GM21381 (cell line): ENCODE measurements around the gene GLB1L.
A peak's percentile ranks its signal among the peaks of the same experiment; 100 is the strongest.
"Not testable (repeated sequence)": the region's sequence is repeated elsewhere in the genome, so short reads cannot be mapped to it uniquely, and the experiment has no call there.

ENCODE experiments used
- ATAC-seq: cut with Tn5 transposase; IDR thresholded peaks from one replicate; pipeline ENCODE4 v1.9.1; 2021; ENCODE audit warnings: mild to moderate bottlenecking, moderate library complexity; ENCODE audit not compliant: unreplicated experiment

Gene GLB1L

GRCh38 chr2:219245148-219245898 lies at the start of gene GLB1L, which contains the start of gene STK16:
Gene GLB1L (minus strand): TSS chr2:219245444. CDS start chr2:219243573, 1,871 bp downstream.
Gene STK16 (plus strand): TSS chr2:219245479. CDS start chr2:219246000, 521 bp downstream.
- ATAC-seq, result peak; percentile 65

GRCh38 chr2:219294356-219295351 lies 49.4 kb upstream of the GLB1L start:
- ATAC-seq, result peak; percentile 91

DNA sequence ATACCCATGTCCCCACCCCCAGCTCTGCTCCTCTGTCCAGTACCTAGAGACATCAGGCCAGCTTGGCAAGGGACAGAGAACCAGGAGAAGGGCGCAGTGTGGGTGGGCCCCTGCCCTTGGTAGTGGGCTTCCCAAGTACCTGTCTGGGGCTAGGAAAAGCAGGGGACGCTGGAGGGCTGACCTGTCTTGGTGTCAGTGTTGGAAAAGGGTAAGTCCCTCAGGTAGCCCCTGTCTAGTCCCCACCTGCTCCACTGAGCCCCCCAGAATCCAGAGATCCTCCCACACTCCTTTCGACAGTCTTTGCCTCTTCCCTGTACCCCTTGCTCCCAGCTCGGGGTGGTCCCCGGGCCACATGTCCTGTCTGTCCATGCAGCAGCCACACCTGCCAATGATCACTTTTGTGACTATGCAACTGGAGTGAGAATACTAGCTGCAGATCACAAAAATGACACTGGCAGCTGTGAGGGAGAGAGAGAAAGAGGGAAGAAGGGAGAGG lies 48.5 kb upstream of the GLB1L start:
- ATAC-seq, result no peak

DNA sequence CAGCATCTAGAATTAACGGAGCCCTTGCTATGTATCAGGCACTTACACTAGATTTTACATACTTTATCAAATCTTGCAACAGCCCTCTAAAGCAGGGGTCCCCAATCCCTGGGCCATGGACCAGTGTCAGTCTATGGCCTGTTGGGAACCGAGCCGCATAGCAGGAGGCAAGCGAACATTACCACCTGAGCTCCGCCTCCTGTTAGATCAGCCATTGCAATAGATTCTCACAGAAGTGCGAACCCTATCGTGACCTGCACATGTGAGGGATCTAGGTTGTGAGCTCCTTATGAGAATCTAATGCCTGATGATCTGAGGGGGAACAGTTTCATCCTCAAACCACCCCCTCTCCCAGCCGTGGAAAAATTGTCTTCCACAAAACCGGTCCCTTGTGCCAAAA lies 47.4 kb upstream of the GLB1L start:
- ATAC-seq, result no peak

DNA sequence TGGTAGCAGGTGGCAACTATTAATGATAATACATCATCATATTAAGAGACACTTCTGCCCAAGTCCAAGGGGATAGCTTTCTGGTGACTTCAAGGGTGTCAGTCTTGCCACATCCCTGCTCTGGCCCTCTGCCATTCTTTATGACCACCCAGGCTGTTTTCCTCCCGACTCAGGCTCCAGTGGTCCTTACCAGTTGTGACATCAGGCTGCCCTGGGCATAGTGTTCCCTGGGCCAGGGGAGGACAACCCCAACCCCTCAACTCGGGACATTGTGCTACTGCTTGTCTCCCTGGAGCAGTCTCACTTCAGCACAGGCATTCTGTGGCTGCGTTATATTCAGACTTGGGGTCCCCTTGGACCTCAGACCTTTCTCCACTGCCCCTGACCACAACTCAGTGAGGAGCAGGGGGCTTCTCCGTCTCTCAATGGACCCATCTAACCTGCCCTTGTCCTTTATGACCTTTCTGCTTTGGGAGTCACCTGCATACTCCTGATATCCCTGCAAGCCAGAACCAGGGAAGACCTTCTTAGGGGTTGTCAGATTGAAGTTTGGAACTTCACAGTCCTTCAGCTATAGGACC lies 46.8 kb upstream of the GLB1L start:
- ATAC-seq, result no peak

GRCh38 chr2:219291394-219291793 lies 46.1 kb upstream of the GLB1L start:
- no peak for ATAC-seq

- ATAC-seq, result no peak
Measured at GRCh38 chr2:219290381-219291171, 45.3 kb upstream of the GLB1L start.

DNA sequence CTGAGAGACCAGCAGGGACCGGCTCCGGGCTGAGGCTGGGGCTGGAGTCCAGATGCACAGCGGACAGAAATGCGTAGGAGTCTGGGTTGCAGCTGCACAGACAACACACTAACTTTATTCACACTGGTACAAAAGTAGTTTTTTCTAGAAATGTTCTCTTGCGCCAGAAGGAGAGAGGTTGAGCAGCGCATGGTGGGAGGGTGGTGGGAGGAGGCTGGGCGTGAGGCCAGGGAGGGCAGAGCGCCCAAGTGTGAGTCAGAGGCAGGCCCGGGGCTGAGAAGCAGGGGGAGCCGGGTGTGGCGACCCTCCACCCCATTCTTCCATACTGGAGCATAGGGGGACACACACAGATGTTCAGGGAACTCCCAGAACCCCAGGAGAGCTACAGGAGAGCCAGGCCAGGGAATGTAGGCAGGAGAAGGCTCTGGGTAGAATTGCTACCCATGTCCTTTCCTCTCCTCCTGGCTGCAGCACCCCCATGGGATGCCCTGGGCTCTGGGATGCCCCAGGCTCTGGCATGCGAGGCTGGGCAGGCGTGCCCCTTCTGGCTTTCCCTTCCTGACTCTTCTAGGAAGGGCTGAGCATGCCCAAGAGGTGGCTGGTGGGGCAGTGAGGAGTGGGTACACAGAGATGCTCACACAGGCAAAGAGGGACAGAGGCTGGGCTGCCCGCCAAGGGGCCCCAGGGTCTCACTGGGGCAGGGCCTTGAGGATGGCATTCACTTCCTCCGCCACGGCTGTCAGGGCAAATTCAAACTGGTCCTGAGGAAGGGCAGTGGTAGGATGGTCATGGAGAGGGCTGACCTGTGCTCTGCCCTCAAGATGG lies 44.5 kb upstream of the GLB1L start:
- no peak for ATAC-seq

- no peak for ATAC-seq
Measured at GRCh38 chr2:219289195-219289536, 43.9 kb upstream of the GLB1L start.

GRCh38 chr2:219287580-219288265 lies 42.5 kb upstream of the GLB1L start:
- ATAC-seq, result no peak

DNA sequence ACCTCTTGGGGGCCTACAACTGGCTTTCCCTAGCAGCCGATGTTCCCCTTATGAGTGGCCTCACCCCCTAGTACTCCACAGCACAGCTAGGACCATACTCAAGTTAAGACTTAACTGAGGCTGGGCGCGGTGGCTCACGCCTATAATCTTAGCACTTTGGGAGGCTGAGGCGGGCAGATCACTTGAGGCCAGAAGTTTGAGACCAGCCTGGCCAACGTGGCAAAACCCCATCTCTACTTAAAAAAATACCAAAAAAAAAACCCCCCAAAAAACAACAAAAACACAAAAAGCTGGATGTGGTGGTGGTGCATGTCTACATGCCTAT lies 41.8 kb upstream of the GLB1L start:
- ATAC-seq, result not testable (repeated sequence)

- no peak for ATAC-seq
Measured at GRCh38 chr2:219286436-219287115, 41.3 kb upstream of the GLB1L start.

- ATAC-seq, result no peak
Measured at GRCh38 chr2:219285894-219286425, 40.7 kb upstream of the GLB1L start.

- no peak for ATAC-seq
Measured at GRCh38 chr2:219285373-219285735, 40.1 kb upstream of the GLB1L start.

GRCh38 chr2:219284501-219285372 lies 39.5 kb upstream of the GLB1L start:
- no peak for ATAC-seq

- no peak for ATAC-seq
Measured at GRCh38 chr2:219282943-219283581, 37.8 kb upstream of the GLB1L start.

DNA sequence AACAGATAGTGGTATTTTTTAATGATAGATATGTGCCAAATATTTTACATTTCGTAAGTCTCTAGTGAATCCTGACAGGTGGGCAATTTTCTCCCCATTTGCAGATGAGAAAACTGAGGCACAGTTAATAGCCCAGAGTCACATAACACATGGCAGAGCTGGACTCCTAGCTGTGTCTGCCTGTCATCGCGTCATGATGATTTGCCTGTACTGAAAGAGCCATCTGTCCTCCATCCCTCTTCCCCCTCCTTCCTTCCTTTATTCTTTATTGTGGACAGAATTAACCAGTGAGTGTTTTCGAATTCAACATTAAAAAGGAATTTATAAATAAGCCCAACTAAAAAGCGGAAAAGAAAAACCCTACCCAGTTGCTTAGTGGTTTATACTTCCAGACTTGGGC lies 37.1 kb upstream of the GLB1L start:
- ATAC-seq, result no peak
